Effector memory CD4-positive, alpha-beta T cell (primary cell): Measurements from ENCODE around the gene RHOV.

ENCODE experiments used
- DNase-seq, 3 donors: peaks; one replicate each; pipeline ENCODE4 v3.0.0-alpha.2; 2020
- H3K27ac ChIP-seq: 2 replicates; pipeline ENCODE4 v1.7.0; 2013; ENCODE audit warnings: mild to moderate bottlenecking, low read length, moderate library complexity; ENCODE audit not compliant: insufficient read depth, poor library complexity, severe bottlenecking
- H3K27me3 ChIP-seq: replicated peaks from 2 replicates; pipeline ENCODE4 v1.7.0; 2013; ENCODE audit warnings: mild to moderate bottlenecking, low read length; ENCODE audit not compliant: insufficient read depth, control insufficient read depth, poor library complexity, severe bottlenecking
- H3K36me3 ChIP-seq: 2 replicates; pipeline ENCODE4 v1.7.0; 2013; ENCODE audit warnings: mild to moderate bottlenecking, low read length, moderate library complexity; ENCODE audit not compliant: control insufficient read depth, insufficient read depth
- H3K4me1 ChIP-seq: 2 replicates; pipeline ENCODE4 v1.7.0; 2013; ENCODE audit warnings: low read length, mild to moderate bottlenecking; ENCODE audit not compliant: control insufficient read depth, insufficient read depth, poor library complexity, severe bottlenecking
- H3K4me3 ChIP-seq: 2 replicates; pipeline ENCODE4 v1.7.0; 2013; ENCODE audit warnings: low read length, low read depth, mild to moderate bottlenecking; ENCODE audit not compliant: insufficient read depth, poor library complexity, severe bottlenecking
- H3K9me3 ChIP-seq: 2 replicates; pipeline ENCODE4 v1.7.0; 2013; ENCODE audit warnings: mild to moderate bottlenecking, low read length, moderate library complexity; ENCODE audit not compliant: control insufficient read depth

The RHOV gene

DNA sequence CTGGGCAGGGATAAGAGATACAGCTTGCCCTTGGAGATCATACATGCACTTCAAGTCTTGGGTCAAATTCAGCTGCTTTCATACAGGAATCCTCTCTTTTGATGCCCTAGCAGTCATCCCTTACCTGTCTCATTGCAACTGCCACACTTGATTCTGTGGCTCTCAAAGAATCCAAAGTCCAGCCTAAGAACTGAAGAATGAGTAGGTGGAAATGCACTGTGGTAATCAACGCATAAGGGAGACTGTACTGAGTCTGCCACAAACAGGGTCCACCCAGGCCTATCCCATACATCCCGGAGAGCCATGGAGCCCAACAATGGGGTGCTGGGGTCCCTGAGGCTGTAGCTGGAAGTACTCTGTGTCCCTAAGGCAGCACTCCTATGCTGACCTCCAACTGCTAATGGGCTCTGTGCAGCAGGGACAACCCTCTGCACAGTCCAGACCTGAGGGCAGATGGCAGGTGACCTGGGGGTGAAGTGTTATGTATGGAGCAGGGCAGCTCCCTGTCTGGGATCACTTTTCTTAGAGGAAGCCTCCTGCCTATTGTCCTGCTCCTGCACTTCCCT lies 18.5 kb upstream of the RHOV start:
- no peak for DNase-seq
- Histone ChIP-seq H3K4me3 (no peak overlapping the region), H3K27me3 (no peaks in the 10 kb centered on the region), H3K27ac (no peak overlapping the region), H3K36me3 (peaks cover 18% of the 10 kb centered on the region), H3K9me3 (no peaks in the 10 kb centered on the region), H3K4me1 (peaks cover 19% of the 10 kb centered on the region)

DNA sequence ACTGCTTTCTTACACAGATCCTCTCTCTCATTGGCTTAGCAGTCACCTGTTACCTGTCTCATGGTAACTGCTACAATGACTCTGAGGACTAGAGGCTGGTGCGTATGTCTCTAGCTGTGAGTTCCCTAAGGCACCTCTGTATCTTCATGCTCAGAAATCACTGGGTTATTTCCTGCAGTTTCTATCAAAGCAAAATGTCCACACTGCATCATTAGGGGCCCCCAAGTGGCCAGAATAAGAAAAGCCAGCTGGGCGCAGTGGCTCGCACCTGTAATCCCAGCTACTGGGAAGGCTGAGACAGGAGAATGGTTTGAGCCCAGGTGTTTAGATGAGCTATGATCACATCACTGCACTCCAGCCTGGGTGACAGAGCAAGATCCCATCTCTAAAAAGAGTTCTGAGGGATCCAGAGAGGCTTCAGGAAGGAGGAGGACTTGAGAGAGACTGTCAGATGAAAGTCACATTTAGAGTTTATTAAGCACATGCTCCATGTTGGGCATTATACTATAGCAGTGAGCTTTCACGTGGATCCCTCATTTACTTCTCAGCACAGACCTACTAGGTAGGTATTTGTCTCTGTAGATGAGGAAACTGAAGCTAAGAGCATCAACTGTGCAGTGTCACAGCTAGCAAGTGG lies 17.9 kb upstream of the RHOV start:
- Histone ChIP-seq H3K9me3 (no peaks in the 10 kb centered on the region), H3K36me3 (peaks cover 12% of the 10 kb centered on the region), H3K4me1 (peaks cover 19% of the 10 kb centered on the region), H3K27me3 (no peaks in the 10 kb centered on the region), H3K4me3 (no peak overlapping the region), H3K27ac (no peak overlapping the region)
- no peak for DNase-seq

GRCh38 chr15:40891138-40891537 lies 17.1 kb upstream of the RHOV start:
- Histone ChIP-seq H3K9me3 (no peaks in the 10 kb centered on the region), H3K4me1 (peaks cover 19% of the 10 kb centered on the region), H3K36me3 (peaks cover 4% of the 10 kb centered on the region), H3K27me3 (no peaks in the 10 kb centered on the region), H3K4me3 (no peak overlapping the region), H3K27ac (no peak overlapping the region)
- DNase-seq: no peak

- no peaks in the 10 kb centered on the region for H3K36me3 ChIP-seq
- no peak for DNase-seq
- no peaks in the 10 kb centered on the region for H3K27me3 ChIP-seq
- H3K27ac ChIP-seq: no peak overlapping the region
- no peak overlapping the region for H3K4me3 ChIP-seq
- H3K4me1 ChIP-seq: peaks cover 12% of the 10 kb centered on the region
- H3K9me3 ChIP-seq: no peaks in the 10 kb centered on the region
Observed at GRCh38 chr15:40889112-40889511, 15.1 kb upstream of the RHOV start.

DNA sequence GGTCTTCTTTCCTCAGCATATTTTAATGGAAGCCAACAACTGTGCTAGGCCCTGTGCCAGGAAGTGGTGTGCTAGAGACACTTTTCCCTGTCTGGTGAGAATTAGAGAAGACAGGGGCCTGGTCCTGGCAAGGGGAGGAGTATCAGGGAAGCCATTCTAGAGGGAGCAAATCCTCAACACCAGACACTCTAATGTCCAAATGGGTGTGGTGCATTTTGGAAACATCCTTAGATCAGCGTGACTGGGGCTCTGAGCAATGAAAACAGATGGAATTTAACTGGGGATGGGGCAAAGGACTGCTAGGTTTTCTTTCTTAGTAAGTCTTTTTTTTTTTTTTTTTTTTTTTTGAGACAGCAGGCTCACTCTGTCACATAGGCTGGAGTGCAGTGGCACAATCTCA lies 12.6 kb upstream of the RHOV start:
- Histone ChIP-seq H3K9me3 (no peaks in the 10 kb centered on the region), H3K4me1 (peaks cover 6% of the 10 kb centered on the region), H3K27ac (no peak overlapping the region), H3K27me3 (no peaks in the 10 kb centered on the region), H3K36me3 (no peaks in the 10 kb centered on the region), H3K4me3 (no peak overlapping the region)
- no peak for DNase-seq

DNA sequence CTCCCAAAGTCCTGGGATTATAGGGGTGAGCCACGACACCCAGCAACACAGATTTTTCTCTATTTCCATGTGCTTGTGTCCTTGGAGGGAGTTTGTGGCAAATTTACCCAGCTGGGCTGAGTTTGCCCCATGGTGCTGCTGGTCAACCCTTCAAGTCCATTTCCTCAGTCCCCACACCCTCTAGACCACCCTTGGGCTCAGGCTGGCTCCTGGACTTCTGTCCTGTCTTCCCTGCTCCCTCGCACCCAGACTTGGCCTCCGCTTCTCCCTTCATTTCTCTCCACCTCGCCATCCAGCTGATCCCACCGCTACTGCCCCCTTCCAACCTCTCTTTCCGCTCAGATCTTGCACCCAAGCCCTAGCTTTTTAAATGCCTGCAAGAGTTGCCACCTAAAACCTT lies 7.3 kb upstream of the RHOV start:
- Histone ChIP-seq H3K4me1 (peaks cover 6% of the 10 kb centered on the region), H3K4me3 (no peak overlapping the region), H3K27ac (no peak overlapping the region), H3K36me3 (no peaks in the 10 kb centered on the region), H3K9me3 (no peaks in the 10 kb centered on the region), H3K27me3 (no peaks in the 10 kb centered on the region)
- no peak for DNase-seq

DNA sequence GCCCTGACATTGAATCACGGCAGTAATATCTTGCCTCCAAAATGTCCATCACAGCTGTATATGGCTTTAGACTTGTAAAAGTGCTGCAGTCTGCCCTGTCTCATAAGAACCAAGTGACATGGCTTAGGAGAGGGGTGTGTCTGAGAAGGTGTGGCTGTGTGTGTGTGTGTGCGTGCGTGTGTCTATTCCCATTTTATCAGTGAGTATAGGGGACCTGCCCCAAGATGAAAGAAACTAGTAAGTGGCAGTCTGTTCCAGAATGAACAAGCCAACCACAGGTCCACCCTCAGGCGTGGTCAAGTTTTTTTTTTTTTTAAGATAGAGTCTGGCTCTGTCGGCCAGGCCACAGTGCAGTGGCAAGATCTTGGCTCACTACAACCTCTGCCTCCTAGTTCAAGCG lies 5.6 kb upstream of the RHOV start:
- no peak for DNase-seq
- Histone ChIP-seq H3K4me3 (no peak overlapping the region), H3K27me3 (no peaks in the 10 kb centered on the region), H3K4me1 (peaks cover 3% of the 10 kb centered on the region), H3K9me3 (no peaks in the 10 kb centered on the region), H3K36me3 (no peaks in the 10 kb centered on the region), H3K27ac (no peak overlapping the region)

DNA sequence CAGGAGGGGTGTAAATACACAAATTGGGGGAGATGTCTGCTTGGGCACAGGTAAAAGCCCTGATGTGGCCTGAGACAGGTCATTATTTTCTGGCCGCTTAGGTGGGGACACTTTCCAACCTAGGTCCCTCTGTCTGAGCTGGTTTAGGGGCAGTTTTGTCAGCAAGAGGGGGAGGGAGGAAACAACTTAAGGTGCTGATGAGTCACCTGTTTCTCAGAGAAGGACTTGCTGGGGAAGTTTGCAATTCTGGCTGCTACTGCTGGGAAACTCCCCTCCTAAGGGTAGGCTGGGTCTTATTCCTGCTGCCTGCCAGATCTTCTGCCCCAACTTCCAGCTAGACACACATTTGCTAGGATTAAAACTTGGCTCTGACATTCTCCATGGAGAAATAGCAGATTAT lies 4.8 kb upstream of the RHOV start:
- H3K4me1 ChIP-seq: peaks cover 4% of the 10 kb centered on the region
- H3K27ac ChIP-seq: no peak overlapping the region
- DNase-seq: no peak
- H3K36me3 ChIP-seq: no peaks in the 10 kb centered on the region
- no peaks in the 10 kb centered on the region for H3K27me3 ChIP-seq
- no peak overlapping the region for H3K4me3 ChIP-seq
- no peaks in the 10 kb centered on the region for H3K9me3 ChIP-seq

DNA sequence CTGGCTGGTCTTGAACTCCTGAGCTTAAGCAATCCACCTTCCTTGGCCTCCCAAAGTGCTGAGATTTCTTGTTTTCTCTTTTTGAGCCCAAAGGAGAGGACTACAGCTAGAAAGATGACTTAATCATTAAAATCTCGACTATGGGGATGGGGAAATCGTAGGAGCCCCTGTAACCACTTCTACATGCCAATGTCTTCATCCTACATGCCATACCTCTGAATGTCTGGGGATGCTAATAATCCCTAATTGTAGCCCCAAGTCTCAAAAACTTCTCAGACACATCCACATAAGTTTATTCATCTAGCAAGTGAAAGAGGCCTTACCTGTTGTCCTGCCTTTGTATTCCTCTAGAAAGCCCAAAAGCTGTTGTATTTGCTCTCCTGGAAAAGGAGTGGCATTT lies 3.7 kb upstream of the RHOV start:
- H3K36me3 ChIP-seq: no peaks in the 10 kb centered on the region
- DNase-seq: no peak

GRCh38 chr15:40875991-40876730 lies 2.1 kb upstream of the RHOV start:
- H3K9me3 ChIP-seq: no peaks in the 10 kb centered on the region
- no peaks in the 10 kb centered on the region for H3K27me3 ChIP-seq
- H3K4me3 ChIP-seq: no peak overlapping the region
- H3K4me1 ChIP-seq: peaks cover 4% of the 10 kb centered on the region
- H3K27ac ChIP-seq: no peak overlapping the region
- no peaks in the 10 kb centered on the region for H3K36me3 ChIP-seq
- DNase-seq: no peak

More for the DNA sequence above, 3.7 kb upstream of the RHOV start:
- Histone ChIP-seq H3K4me3 (no peak overlapping the region), H3K27ac (no peak overlapping the region), H3K4me1 (peaks cover 4% of the 10 kb centered on the region), H3K27me3 (no peaks in the 10 kb centered on the region), H3K9me3 (no peaks in the 10 kb centered on the region)
